WI38 (cell line): ENCODE data around the gene FGG.

ENCODE experiments used
- H3K4me3 ChIP-seq: 2 replicates; pipeline ENCODE4 v1.5.1; 2011; ENCODE audit warnings: low read depth, mild to moderate bottlenecking, control low read depth, low read length
- TF ChIP-seq, protein P1 (sequence below): IDR thresholded peaks from 2 replicates; pipeline ENCODE4 v1.5.1; 2012; ENCODE audit warnings: low read depth, mild to moderate bottlenecking, control low read depth, low read length

FGG gene

DNA sequence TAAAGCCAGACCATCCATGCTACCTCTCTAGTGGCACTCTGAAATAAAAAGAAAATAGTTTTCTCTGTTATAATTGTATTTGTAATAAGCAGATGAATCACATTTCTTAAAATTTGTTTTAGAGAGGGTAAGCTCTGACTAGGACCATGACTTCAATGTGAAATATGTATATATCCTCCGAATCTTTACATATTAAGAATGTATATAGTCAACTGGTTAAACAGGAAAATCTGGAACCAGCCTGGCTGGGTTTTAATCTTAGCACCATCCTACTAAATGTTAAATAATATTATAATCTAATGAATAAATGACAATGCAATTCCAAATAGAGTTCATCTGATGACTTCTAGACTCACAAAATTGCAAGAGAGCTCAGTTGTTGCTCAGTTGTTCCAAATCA lies 48.1 kb downstream of the FGG start:
- TF ChIP-seq, protein P1, sequence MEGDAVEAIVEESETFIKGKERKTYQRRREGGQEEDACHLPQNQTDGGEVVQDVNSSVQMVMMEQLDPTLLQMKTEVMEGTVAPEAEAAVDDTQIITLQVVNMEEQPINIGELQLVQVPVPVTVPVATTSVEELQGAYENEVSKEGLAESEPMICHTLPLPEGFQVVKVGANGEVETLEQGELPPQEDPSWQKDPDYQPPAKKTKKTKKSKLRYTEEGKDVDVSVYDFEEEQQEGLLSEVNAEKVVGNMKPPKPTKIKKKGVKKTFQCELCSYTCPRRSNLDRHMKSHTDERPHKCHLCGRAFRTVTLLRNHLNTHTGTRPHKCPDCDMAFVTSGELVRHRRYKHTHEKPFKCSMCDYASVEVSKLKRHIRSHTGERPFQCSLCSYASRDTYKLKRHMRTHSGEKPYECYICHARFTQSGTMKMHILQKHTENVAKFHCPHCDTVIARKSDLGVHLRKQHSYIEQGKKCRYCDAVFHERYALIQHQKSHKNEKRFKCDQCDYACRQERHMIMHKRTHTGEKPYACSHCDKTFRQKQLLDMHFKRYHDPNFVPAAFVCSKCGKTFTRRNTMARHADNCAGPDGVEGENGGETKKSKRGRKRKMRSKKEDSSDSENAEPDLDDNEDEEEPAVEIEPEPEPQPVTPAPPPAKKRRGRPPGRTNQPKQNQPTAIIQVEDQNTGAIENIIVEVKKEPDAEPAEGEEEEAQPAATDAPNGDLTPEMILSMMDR: no peak

DNA sequence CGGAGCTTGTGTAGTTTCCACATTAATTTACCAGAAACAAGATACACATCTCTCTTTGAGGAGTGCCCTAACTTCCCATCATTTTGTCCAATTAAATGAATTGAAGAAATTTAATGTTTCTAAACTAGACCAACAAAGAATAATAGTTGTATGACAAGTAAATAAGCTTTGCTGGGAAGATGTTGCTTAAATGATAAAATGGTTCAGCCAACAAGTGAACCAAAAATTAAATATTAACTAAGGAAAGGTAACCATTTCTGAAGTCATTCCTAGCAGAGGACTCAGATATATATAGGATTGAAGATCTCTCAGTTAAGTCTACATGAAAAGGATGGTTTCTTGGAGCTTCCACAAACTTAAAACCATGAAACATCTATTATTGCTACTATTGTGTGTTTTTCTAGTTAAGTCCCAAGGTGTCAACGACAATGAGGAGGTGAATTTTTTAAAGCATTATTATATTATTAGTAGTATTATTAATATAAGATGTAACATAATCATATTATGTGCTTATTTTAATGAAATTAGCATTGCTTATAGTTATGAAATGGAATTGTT lies 49.7 kb downstream of the FGG start, which contains the start of gene FGB:
Gene FGB, plus strand, starts transcription at position 315 of the 558 bp plus-strand sequence. Its CDS starts 8 bp downstream, at position 323.
- no peak within 1 kb of the TSS for H3K4me3 ChIP-seq
- TF ChIP-seq, protein P1: no peak

More for the DNA sequence above, 48.1 kb downstream of the FGG start:
- no peak overlapping the region for H3K4me3 ChIP-seq

DNA sequence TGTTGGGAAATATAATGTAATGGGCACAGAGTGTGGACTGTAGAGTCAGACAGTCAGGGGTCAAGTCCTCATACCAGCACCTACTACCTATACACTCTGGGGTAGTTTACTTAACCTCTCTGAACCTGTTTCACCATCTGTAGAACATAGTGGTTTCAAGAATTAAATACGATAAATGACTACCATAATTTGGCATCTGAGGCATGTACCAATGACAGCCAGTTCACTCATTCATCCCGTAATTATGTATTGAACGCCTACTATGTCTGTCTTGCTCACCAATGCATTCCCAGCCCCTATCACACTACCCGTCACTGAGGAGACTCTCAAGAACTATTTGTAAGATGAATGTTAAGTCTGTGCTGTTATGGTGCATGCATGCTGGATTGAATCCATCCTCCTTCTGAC lies 51.6 kb downstream of the FGG start:
- H3K4me3 ChIP-seq: no peak overlapping the region
- TF ChIP-seq, protein P1: no peak

DNA sequence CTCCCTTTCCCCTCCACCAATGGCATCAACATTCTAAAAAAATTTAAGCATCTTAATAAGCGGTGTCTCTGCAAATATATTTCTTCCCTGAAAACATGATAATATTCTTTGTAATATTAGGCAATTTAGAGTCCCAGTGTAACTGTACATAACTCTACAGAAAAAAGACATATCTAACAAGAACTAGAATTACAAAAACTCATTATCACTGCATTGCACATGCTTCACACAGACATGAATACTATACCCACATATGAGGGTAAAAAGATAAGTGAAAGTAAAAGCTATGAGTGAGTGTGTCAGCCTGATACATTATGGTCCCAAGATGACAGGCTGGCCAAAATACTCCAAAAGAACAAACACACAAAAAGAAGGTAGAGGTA lies 52.0 kb downstream of the FGG start:
- TF ChIP-seq, protein P1: no peak
- H3K4me3 ChIP-seq: no peak overlapping the region

DNA sequence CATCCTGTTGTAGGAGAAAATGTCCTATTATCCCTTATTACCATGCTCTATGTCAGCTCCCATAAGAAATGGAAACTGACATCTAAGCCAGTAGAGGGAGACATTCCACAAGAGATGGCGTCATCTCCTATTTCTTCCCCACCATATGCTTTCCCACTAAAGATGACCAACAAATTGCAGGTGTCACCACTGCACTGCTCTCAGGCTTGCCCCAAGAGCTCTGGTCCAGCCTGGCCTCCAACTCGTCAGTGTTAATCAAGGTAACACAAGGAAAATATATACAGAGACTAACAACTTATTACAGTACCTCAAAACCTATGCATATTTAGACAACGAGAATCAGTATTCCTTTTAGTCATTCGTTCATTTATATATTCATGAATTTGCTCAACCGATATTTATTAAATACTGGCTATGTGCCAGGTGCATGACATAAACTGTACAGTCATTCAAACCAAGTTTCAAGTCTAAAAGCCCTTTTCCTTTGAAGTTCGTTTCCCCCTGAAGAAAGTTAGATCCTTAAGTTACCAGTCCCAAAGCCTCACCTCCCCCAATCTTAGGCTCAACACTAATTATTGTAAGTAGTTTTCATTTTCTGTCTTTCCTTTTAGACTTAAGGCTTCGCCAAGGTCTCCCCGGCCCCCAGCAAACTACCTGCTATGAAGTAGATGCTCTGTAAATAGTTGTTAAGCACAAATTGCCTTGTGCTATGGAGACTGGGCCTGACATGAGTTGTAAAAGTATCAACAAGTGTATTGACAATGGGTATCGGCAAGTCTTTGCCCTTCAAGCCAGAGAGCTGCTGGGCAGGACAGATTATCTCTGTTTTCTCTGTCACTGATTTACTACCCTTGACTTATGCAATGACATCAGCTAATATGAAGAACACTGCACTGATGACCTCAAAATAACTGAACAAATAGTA lies 52.7 kb downstream of the FGG start:
- TF ChIP-seq, protein P1: peak; percentile 37; the same call in 1 of the 2 replicates

DNA sequence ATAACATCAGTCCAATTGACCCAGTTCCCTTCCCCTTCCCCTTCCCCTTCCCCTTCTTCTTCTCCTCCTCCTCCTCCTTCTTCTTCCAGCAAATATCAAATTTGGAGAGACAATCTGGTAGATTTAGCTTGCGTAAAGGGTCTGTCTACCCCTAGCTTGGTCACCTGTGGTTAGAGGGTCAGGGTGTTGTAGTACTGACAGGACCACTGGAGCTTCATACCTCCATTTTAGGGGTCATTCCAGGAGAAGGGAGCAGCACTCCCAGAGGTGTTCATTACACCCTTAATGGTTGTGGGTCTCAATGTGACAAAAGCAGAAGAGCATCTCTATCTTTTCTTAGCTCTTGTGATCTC lies 53.3 kb downstream of the FGG start:
- TF ChIP-seq, protein P1: no peak
- no peak overlapping the region for H3K4me3 ChIP-seq

More for the DNA sequence above, 52.7 kb downstream of the FGG start:
- no peak overlapping the region for H3K4me3 ChIP-seq
